Transverse colon (tissue), 4 donors: ENCODE data around the gene KCNE1. TPM values are rescaled to one million over a fixed set of nuclear protein-coding genes. Genes with fewer than 3 reads are reported as not detected.

Source experiments
- DNase-seq: peaks from one replicate; pipeline ENCODE4 v3.0.0-alpha.2; 2019
- H3K27ac ChIP-seq, 4 donors: fragments of 200-600 bp; sonication (generic); 2 replicates each; pipeline ENCODE4 v1.5.1; 2016 to 2018; ENCODE audit warnings: inconsistent platforms in 4 of 4
- H3K27me3 ChIP-seq: fragments of 200-600 bp; sonication (generic); 2 replicates; pipeline ENCODE4 v1.5.1; 2017; ENCODE audit warnings: inconsistent platforms
- H3K36me3 ChIP-seq, 4 donors: fragments of 200-600 bp; sonication (generic); 2 replicates each; pipeline ENCODE4 v1.5.1; 2017 to 2019; ENCODE audit warnings: inconsistent platforms in 4 of 4
- H3K4me1 ChIP-seq, 4 donors: fragments of 200-600 bp; sonication (generic); 2 replicates each; pipeline ENCODE4 v1.5.1; 2017 to 2020; ENCODE audit warnings: inconsistent platforms in 4 of 4
- H3K4me3 ChIP-seq, 4 donors: fragments of 200-600 bp; sonication (generic); 1 replicate in 1 of 4; 2 replicates in 3 of 4; pipeline versions ENCODE4 v1.5.1 to v1.6.1; 2017 to 2019; ENCODE audit warnings: inconsistent platforms in 4 of 4
- H3K9me3 ChIP-seq, 2 donors: fragments of 200-600 bp; sonication (generic); 2 replicates each; pipeline ENCODE4 v1.5.1; 2017 to 2019; ENCODE audit warnings: inconsistent platforms in 2 of 2
- CTCF ChIP-seq, 5 experiments: fragments of 200-600 bp in 3 of 5; fragments of 450-650 bp in 2 of 5; sonication (generic) in 3 of 5; IDR thresholded peaks; 1 replicate in 2 of 5; 2 replicates in 3 of 5; pipeline ENCODE4 v1.5.1; 2016 to 2017; ENCODE audit warnings: antibody characterized with exemption in 5 of 5, inconsistent platforms in 3 of 5, mild to moderate bottlenecking in 2 of 5, moderate library complexity in 1 of 5
- EP300 ChIP-seq: sonication (generic); formaldehyde crosslinking; IDR thresholded peaks from one replicate; pipeline ENCODE4 v1.6.1; 2017; ENCODE audit warnings: antibody characterized with exemption, low read depth
- POLR2A ChIP-seq: fragments of 450-650 bp; IDR thresholded peaks from one replicate; pipeline ENCODE4 v1.6.1; 2016; ENCODE audit warnings: antibody characterized with exemption, mild to moderate bottlenecking, moderate library complexity
- POLR2AphosphoS5 ChIP-seq, 3 donors: sonication (generic); formaldehyde crosslinking; IDR thresholded peaks; one replicate each; pipeline ENCODE4 v1.6.1; 2016; ENCODE audit warnings: antibody characterized with exemption in 3 of 3
- WGBS, 2 donors: methylation state at CpG; one replicate each; pipeline ENCODE4 v1.1.5; 2018; ENCODE audit warnings: low coverage in 1 of 2; 5-methylcytosine and 5-hydroxymethylcytosine counted together
- in situ Hi-C, 4 donors: fragments of 200-750 bp; cut with MboI; loops; one replicate each; pipeline versions ENCODE4 v1.15.0 to v1.15.1; 2017; ENCODE audit warnings: low sequenced_read_pairs in 3 of 4, low pct_ligation_motif_present in 1 of 4, low pct_unique_long_range_greater_than_20kb in 1 of 4
- intact Hi-C: fragments of 100-400 bp; cut with DNase I; formaldehyde crosslinking; loops from one replicate; pipeline ENCODE4 v1.15.1; 2023; ENCODE audit warnings: low total_unique reads
- total RNA-seq, 4 donors: library from RNA; depleted of rRNA; stranded (reverse); fragments of >200 nt; gene quantifications; one replicate each; pipeline ENCODE4 v1.1.0, GENCODE V29; 2016

Gene KCNE1
- total RNA-seq, 4 donors from 2014 or later: 1.5 to 2.6 (median 2.4) TPM; not detected in 1

GRCh38 chr21:34553151-34553952, 41.3 kb upstream of the KCNE1 start:
- no peak for TF ChIP-seq EP300
- TF ChIP-seq POLR2AphosphoS5 (IDR thresholded peaks at IDR 0.05): peak in 2 of 3 donors; percentile 9 to 22
- peak overlapping the region; percentile 76 to 85 (median 80) for H3K27ac ChIP-seq
- intact Hi-C loops: no loop called here
- H3K4me1 ChIP-seq: peaks cover 0 to 31% (median 19%) of the 10 kb centered on the region in 4 donors
- no peaks in the 10 kb centered on the region for H3K9me3 ChIP-seq
- no peaks in the 10 kb centered on the region for H3K36me3 ChIP-seq
- WGBS, 2 donors: 44 to 56% methylated on average over 8 to 9 of the region's 9 CpGs
- H3K27me3 ChIP-seq: no peaks in the 10 kb centered on the region
- in situ Hi-C loops: no loop called here
- peak overlapping the region in 2 of 4 donors; percentile 10 to 28 for H3K4me3 ChIP-seq
- no peak for DNase-seq

GRCh38 chr21:34552360-34553098, 40.5 kb upstream of the KCNE1 start:
- Histone ChIP-seq H3K4me3 (peak overlapping the region in 2 of 4 donors; percentile 10 to 28), H3K27me3 (no peaks in the 10 kb centered on the region), H3K4me1 (peaks cover 0 to 31% (median 19%) of the 10 kb centered on the region in 4 donors), H3K36me3 (no peaks in the 10 kb centered on the region), H3K9me3 (no peaks in the 10 kb centered on the region), H3K27ac (peak overlapping the region; percentile 76 to 85 (median 80))
- DNase-seq: no peak
- in situ Hi-C loops: no loop called here
- intact Hi-C loops: no loop called here
- WGBS, 2 donors: 48 to 53% methylated on average over 7 of the region's 7 CpGs
- no peak for TF ChIP-seq CTCF (IDR thresholded peaks at IDR 0.05)
- TF ChIP-seq EP300: peak; percentile 39

GRCh38 chr21:34550182-34550799, 38.3 kb upstream of the KCNE1 start:
- DNase-seq: no peak
- Histone ChIP-seq H3K9me3 (no peaks in the 10 kb centered on the region), H3K36me3 (no peaks in the 10 kb centered on the region), H3K4me3 (no peak overlapping the region), H3K4me1 (peaks cover 4 to 45% (median 28%) of the 10 kb centered on the region in 4 donors), H3K27ac (no peak overlapping the region), H3K27me3 (no peaks in the 10 kb centered on the region)
- TF ChIP-seq EP300 (no peak), POLR2AphosphoS5 (IDR thresholded peaks at IDR 0.05) (no peak), POLR2A (no peak), CTCF (IDR thresholded peaks at IDR 0.05) (no peak)
- in situ Hi-C loops: no loop called here
- intact Hi-C loops: no loop called here
- WGBS, 2 donors: 78% methylated on average over 2 of the region's 2 CpGs; no CpG with 5 or more reads in 1 of the 2 donors

DNA sequence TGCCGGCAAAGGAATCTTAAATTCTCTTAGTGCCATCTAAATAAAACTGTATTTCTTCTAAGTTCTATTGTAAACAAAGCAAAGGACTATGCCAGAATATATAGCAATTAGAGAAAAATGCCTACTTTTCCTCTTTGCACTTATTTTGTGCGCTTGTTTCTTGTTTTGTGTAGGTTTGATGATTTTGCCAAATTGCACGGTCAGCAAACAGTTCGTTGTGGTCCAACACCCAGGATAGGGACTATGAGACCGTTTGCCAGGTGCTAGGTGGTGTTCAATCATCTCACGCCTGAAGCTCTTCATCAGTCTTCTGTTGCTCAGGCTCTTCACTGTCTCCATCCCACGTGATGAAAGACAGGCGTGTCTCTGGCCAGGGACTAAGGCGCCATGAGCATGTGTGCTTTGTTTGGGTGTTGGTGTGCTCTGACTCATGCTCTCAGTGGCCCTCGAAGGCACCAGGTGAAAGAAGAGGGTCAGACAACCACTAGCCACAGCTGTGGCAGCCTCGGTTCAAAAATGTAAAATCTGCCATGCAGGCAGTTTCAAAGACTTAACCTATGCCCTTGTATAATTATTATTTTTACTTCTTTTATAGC, 36.9 kb upstream of the KCNE1 start:
- H3K27me3 ChIP-seq: no peaks in the 10 kb centered on the region
- no peaks in the 10 kb centered on the region for H3K36me3 ChIP-seq
- no peak for TF ChIP-seq CTCF (IDR thresholded peaks at IDR 0.05)
- no peak for TF ChIP-seq EP300
- no peak for TF ChIP-seq POLR2A
- no peak for TF ChIP-seq POLR2AphosphoS5 (IDR thresholded peaks at IDR 0.05)
- no peak overlapping the region for H3K27ac ChIP-seq
- H3K4me3 ChIP-seq: no peak overlapping the region
- intact Hi-C loops (no loop called here), in situ Hi-C loops (no loop called here)
- peaks cover 9 to 53% (median 40%) of the 10 kb centered on the region in 4 donors for H3K4me1 ChIP-seq
- no peak for DNase-seq
- H3K9me3 ChIP-seq: no peaks in the 10 kb centered on the region
- WGBS, 2 donors: 88 to 90% methylated on average over 3 to 11 of the region's 11 CpGs
